Endodermal cell (in vitro differentiated cells): ENCODE results near the gene MIB1. TPM values are rescaled to one million over a fixed set of nuclear protein-coding genes. Genes with fewer than 3 reads are reported as not detected.

Experiments used
- DNase-seq: peaks from one replicate; pipeline ENCODE4 v3.0.0-alpha.2; 2017
- H3K27ac ChIP-seq: 2 replicates; pipeline ENCODE4 v1.5.1; 2013; ENCODE audit warnings: mild to moderate bottlenecking, low read depth, low read length, moderate library complexity
- H3K27me3 ChIP-seq: 2 replicates; pipeline ENCODE4 v1.6.1; 2013; ENCODE audit warnings: mild to moderate bottlenecking, low read length, moderate library complexity; ENCODE audit not compliant: insufficient read depth, control insufficient read depth, poor library complexity, severe bottlenecking
- H3K36me3 ChIP-seq: 2 replicates; pipeline ENCODE4 v1.7.0; 2013; ENCODE audit warnings: mild to moderate bottlenecking, low read length, moderate library complexity; ENCODE audit not compliant: control insufficient read depth, insufficient read depth
- H3K4me1 ChIP-seq: one replicate; pipeline ENCODE4 v1.7.0; 2013; ENCODE audit warnings: low read length; ENCODE audit not compliant: control insufficient read depth, insufficient read depth
- H3K4me3 ChIP-seq: 2 replicates; pipeline ENCODE4 v1.5.1; 2013; ENCODE audit warnings: mild to moderate bottlenecking, low read length, moderate library complexity
- H3K9ac ChIP-seq: 2 replicates; pipeline ENCODE4 v1.6.1; 2013; ENCODE audit warnings: mild to moderate bottlenecking, low read length, moderate library complexity; ENCODE audit not compliant: poor library complexity, severe bottlenecking; ENCODE audit errors: extremely low read depth
- H3K9me3 ChIP-seq: 2 replicates; pipeline ENCODE4 v1.6.1; 2013; ENCODE audit warnings: mild to moderate bottlenecking, low read length, moderate library complexity; ENCODE audit not compliant: control insufficient read depth
- H3K27ac Mint-ChIP-seq: 2 replicates; pipeline ENCODE4 v1.8.0; 2020; ENCODE audit warnings: mixed read lengths
- H3K27me3 Mint-ChIP-seq: 2 replicates; pipeline ENCODE4 v1.8.0; 2021; ENCODE audit warnings: mild to moderate bottlenecking, mixed read lengths; ENCODE audit not compliant: insufficient read depth
- H3K36me3 Mint-ChIP-seq: 2 replicates; pipeline ENCODE4 v1.8.0; 2020; ENCODE audit warnings: low read depth, mixed read lengths
- H3K4me1 Mint-ChIP-seq: 2 replicates; pipeline ENCODE4 v1.8.0; 2020; ENCODE audit warnings: mixed read lengths
- H3K4me3 Mint-ChIP-seq: 2 replicates; pipeline ENCODE4 v1.8.0; 2020; ENCODE audit warnings: mild to moderate bottlenecking, moderate library complexity, mixed read lengths
- H3K9me3 Mint-ChIP-seq: 2 replicates; pipeline ENCODE4 v1.8.0; 2020; ENCODE audit warnings: mild to moderate bottlenecking, mixed read lengths
- WGBS, 2 experiments: methylation state at CpG; one replicate each; pipeline versions ENCODE4 v1.1.5 to v1.1.7; 2013; ENCODE audit warnings: missing lambda C conversion rate in 2 of 2, mixed read lengths in 1 of 2; ENCODE audit not compliant: insufficient coverage in 1 of 2, insufficient read length in 1 of 2; 5-methylcytosine and 5-hydroxymethylcytosine counted together
- total RNA-seq, 2 donors: library from RNA; stranded (reverse); fragmentation: NEBNext Ultra II Directional in 1 of 2; extraction: Animal tissue kit (Norgen Biotek cat#: 25700) in 1 of 2; gene quantifications; 2 replicates in 1 of 2; 3 replicates in 1 of 2; pipeline ENCODE4 v1.2.1, GENCODE V29; 2021
- TF ChIP-seq, protein P1 (sequence below): fragments of 200-600 bp; sonication (generic); conservative IDR thresholded peaks from 2 replicates; pipeline ENCODE4 v1.5.0; 2021; ENCODE audit warnings: antibody characterized with exemption, mild to moderate bottlenecking

Gene MIB1
- total RNA-seq, 2 donors from 2014 or later, result 66.4 to 75.0 TPM

DNA sequence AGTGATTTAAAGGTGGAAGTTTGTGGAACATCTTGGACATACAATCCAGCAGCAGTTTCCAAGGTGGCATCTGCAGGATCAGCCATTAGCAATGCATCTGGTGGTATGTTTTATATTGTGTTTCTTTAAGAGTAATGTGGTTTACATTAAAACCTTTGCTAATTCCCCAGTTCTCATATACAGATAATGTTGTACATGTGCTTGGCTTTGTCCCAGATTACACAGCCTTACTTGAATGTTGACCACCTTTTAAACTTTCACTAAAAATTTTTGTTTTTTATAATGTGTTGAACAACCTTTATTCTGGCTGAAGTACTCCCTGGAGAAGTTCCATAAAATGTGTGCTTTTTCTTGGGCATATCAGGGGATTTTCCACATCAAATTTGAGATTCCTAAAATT is 57.5 kb downstream of the MIB1 start:
- Mint-ChIP-seq H3K27me3 (no peaks in the 10 kb centered on the region), H3K36me3 (peaks cover 21% of the 10 kb centered on the region), H3K4me1 (peaks cover 6% of the 10 kb centered on the region), H3K9me3 (no peaks in the 10 kb centered on the region), H3K4me3 (no peak overlapping the region), H3K27ac (no peak overlapping the region)
- Histone ChIP-seq H3K27ac (no peak overlapping the region), H3K27me3 (no peaks in the 10 kb centered on the region), H3K9me3 (no peaks in the 10 kb centered on the region), H3K9ac (no peak overlapping the region), H3K36me3 (peaks cover 52% of the 10 kb centered on the region), H3K4me3 (no peak overlapping the region), H3K4me1 (no peaks in the 10 kb centered on the region)
- DNase-seq, result no peak
- TF ChIP-seq, protein P1, sequence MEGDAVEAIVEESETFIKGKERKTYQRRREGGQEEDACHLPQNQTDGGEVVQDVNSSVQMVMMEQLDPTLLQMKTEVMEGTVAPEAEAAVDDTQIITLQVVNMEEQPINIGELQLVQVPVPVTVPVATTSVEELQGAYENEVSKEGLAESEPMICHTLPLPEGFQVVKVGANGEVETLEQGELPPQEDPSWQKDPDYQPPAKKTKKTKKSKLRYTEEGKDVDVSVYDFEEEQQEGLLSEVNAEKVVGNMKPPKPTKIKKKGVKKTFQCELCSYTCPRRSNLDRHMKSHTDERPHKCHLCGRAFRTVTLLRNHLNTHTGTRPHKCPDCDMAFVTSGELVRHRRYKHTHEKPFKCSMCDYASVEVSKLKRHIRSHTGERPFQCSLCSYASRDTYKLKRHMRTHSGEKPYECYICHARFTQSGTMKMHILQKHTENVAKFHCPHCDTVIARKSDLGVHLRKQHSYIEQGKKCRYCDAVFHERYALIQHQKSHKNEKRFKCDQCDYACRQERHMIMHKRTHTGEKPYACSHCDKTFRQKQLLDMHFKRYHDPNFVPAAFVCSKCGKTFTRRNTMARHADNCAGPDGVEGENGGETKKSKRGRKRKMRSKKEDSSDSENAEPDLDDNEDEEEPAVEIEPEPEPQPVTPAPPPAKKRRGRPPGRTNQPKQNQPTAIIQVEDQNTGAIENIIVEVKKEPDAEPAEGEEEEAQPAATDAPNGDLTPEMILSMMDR, result no peak

DNA sequence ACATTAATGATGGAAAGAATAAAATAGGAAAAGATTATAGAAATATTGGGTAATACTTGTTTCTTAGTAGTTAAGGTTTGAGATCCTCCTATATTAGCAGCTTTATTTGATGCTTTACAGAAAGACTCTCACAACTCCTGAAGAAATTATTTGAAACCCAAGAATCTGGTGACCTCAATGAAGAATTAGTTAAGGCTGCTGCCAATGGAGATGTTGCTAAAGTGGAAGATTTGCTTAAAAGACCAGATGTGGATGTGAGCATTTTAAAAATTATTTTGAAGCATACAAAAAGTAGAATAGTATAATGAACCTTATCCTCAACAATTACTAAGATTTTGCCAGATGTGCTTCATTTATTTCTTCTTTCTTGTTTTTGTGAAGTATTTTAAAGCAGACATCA is 59.1 kb downstream of the MIB1 start:
- Mint-ChIP-seq H3K27me3 (no peaks in the 10 kb centered on the region), H3K4me3 (no peak overlapping the region), H3K27ac (no peak overlapping the region), H3K36me3 (peaks cover 27% of the 10 kb centered on the region), H3K9me3 (no peaks in the 10 kb centered on the region), H3K4me1 (no peaks in the 10 kb centered on the region)
- TF ChIP-seq, protein P1, result no peak
- Histone ChIP-seq H3K4me1 (no peaks in the 10 kb centered on the region), H3K4me3 (no peak overlapping the region), H3K9me3 (no peaks in the 10 kb centered on the region), H3K27ac (no peak overlapping the region), H3K27me3 (no peaks in the 10 kb centered on the region), H3K9ac (no peak overlapping the region), H3K36me3 (peaks cover 67% of the 10 kb centered on the region)
- DNase-seq, result no peak

DNA sequence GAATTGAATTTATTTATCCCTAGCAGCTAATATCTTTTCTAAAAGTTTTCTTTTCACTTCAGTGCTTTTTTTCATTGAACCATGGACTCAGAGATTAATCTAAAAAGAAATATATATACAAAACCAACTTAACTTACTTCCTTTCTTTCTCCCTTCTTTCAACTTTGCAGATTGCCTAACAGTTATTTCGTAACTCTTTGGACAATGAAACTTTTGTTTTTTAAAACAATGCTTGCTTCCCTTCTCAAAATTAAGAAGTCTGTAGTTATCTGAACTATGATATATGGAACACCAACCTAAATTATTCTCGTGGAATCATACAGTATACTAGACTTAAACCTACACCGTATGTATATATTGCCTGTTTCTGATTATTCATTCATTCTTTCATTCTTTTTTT is 62.9 kb downstream of the MIB1 start:
- Histone ChIP-seq H3K4me3 (no peak overlapping the region), H3K9me3 (peaks cover 4% of the 10 kb centered on the region), H3K4me1 (no peaks in the 10 kb centered on the region), H3K36me3 (peaks cover 82% of the 10 kb centered on the region), H3K9ac (no peak overlapping the region), H3K27me3 (no peaks in the 10 kb centered on the region), H3K27ac (no peak overlapping the region)
- no peak for DNase-seq
- TF ChIP-seq, protein P1, result no peak
- Mint-ChIP-seq H3K27ac (no peak overlapping the region), H3K4me3 (no peak overlapping the region), H3K9me3 (peaks cover under 1% of the 10 kb centered on the region), H3K4me1 (no peaks in the 10 kb centered on the region), H3K27me3 (no peaks in the 10 kb centered on the region), H3K36me3 (peaks cover 46% of the 10 kb centered on the region)
- 80 to 93% methylated on average over 1 to 3 of the region's 3 CpGs for WGBS, 2 experiments
